RWPE1 (cell line): Measurements from ENCODE around the gene CMYA5.

ENCODE experiments used
- CTCF ChIA-PET: fragments of 350-600 bp; sonication (Branson Sonifier 250); formaldehyde crosslinking; extraction: SDS; loops from one replicate; lab custom pipeline; 2021; lab: Yijun Ruan, JAX
- POLR2A ChIA-PET: fragments of 400-600 bp; formaldehyde crosslinking; extraction: SDS; loops from one replicate; lab custom pipeline; 2020; ENCODE audit warnings: antibody characterized with exemption; ENCODE audit not compliant: low non-redundant PET; lab: Yijun Ruan, JAX
- DNase-seq: peaks from one replicate; pipeline ENCODE4 v3.0.0; 2012; ENCODE audit warnings: low spot score
- H3K27ac ChIP-seq: fragments of 450-650 bp; 2 replicates; pipeline ENCODE4 v1.5.1; 2017
- CTCF ChIP-seq: fragments of 450-650 bp; conservative IDR thresholded peaks from 2 replicates; pipeline ENCODE4 v1.5.1; 2017; ENCODE audit warnings: low read depth, mild to moderate bottlenecking

Gene CMYA5

GRCh38 chr5:79729679-79730078, 40.0 kb downstream of the CMYA5 start:
- ChIA-PET POLR2A (no interaction called here), CTCF (no interaction called here)
- TF ChIP-seq CTCF: no peak
- H3K27ac ChIP-seq: no peak overlapping the region
- no peak for DNase-seq

GRCh38 chr5:79730564-79730963, 40.9 kb downstream of the CMYA5 start:
- ChIA-PET POLR2A (no interaction called here), CTCF (no interaction called here)
- no peak for TF ChIP-seq CTCF
- H3K27ac ChIP-seq: no peak overlapping the region
- DNase-seq: no peak

- TF ChIP-seq CTCF: no peak
Observed at GRCh38 chr5:79731775-79732174, 42.1 kb downstream of the CMYA5 start.

GRCh38 chr5:79736528-79737514, 47.2 kb downstream of the CMYA5 start:
- ChIA-PET POLR2A (interaction anchor here (0.7 kb wide), 1 partner anchor 25 kb away, joined by 4 read pairs; no protein-coding TSS in a partner anchor), CTCF (interaction anchor here (0.6 kb wide), 1 partner anchor 302 kb away, joined by 3 read pairs; no protein-coding TSS in a partner anchor)
- no peak for TF ChIP-seq CTCF
- no peak for DNase-seq
- no peak overlapping the region for H3K27ac ChIP-seq

More at GRCh38 chr5:79731775-79732174, 42.1 kb downstream of the CMYA5 start:
- POLR2A ChIA-PET: no interaction called here
- CTCF ChIA-PET: no interaction called here
- DNase-seq: no peak
- no peak overlapping the region for H3K27ac ChIP-seq

GRCh38 chr5:79738349-79738748, 48.7 kb downstream of the CMYA5 start:
- DNase-seq: no peak
- ChIA-PET POLR2A (no interaction called here), CTCF (no interaction called here)
- H3K27ac ChIP-seq: no peak overlapping the region
- no peak for TF ChIP-seq CTCF

GRCh38 chr5:79742549-79743136, 53.0 kb downstream of the CMYA5 start:
- ChIA-PET CTCF (interaction anchor here (0.6 kb wide), 1 partner anchor 1466 kb away, joined by 5 read pairs; no protein-coding TSS in a partner anchor), POLR2A (no interaction called here)
- no peak for DNase-seq
- no peak for TF ChIP-seq CTCF
- H3K27ac ChIP-seq: no peak overlapping the region
